Left forelimb (tissue), 1 donor: Measurements from ENCODE around the gene CTNNB1.

Experiments used
- DNase-seq: peaks from one replicate; pipeline ENCODE4 v3.0.0-alpha.2; 2018; ENCODE audit warnings: low spot score

CTNNB1 gene

GRCh38 chr3:41220906-41221677 lies 21.8 kb downstream of the CTNNB1 start:
- DNase-seq: no peak

GRCh38 chr3:41222012-41222411 lies 22.7 kb downstream of the CTNNB1 start:
- no peak for DNase-seq

- no peak for DNase-seq
Measured at GRCh38 chr3:41222501-41222900, 23.2 kb downstream of the CTNNB1 start.

GRCh38 chr3:41223078-41223477 lies 23.8 kb downstream of the CTNNB1 start:
- no peak for DNase-seq

- no peak for DNase-seq
Measured at GRCh38 chr3:41223691-41224090, 24.4 kb downstream of the CTNNB1 start.

- DNase-seq: no peak
Measured at GRCh38 chr3:41224120-41224806, 25.0 kb downstream of the CTNNB1 start.

GRCh38 chr3:41234823-41235721 lies 35.8 kb downstream of the CTNNB1 start:
- no peak for DNase-seq

GRCh38 chr3:41236228-41236627 lies 36.9 kb downstream of the CTNNB1 start:
- DNase-seq: no peak

- DNase-seq: no peak
Measured at GRCh38 chr3:41237907-41238306, 38.6 kb downstream of the CTNNB1 start.

GRCh38 chr3:41239587-41239986 lies 40.3 kb downstream of the CTNNB1 start:
- DNase-seq: no peak

- no peak for DNase-seq
Measured at GRCh38 chr3:41241161-41241560, 41.9 kb downstream of the CTNNB1 start.

- no peak for DNase-seq
Measured at GRCh38 chr3:41241800-41242571, 42.7 kb downstream of the CTNNB1 start.

GRCh38 chr3:41243183-41243582 lies 43.9 kb downstream of the CTNNB1 start:
- DNase-seq: no peak

- DNase-seq: no peak
Measured at GRCh38 chr3:41244620-41245336, 45.5 kb downstream of the CTNNB1 start.

GRCh38 chr3:41247055-41248004 lies 48.0 kb downstream of the CTNNB1 start:
- DNase-seq: no peak

- no peak for DNase-seq
Measured at GRCh38 chr3:41248525-41248924, 49.2 kb downstream of the CTNNB1 start.

- DNase-seq: no peak
Measured at GRCh38 chr3:41249318-41249717, 50.0 kb downstream of the CTNNB1 start.

- DNase-seq: no peak
Measured at GRCh38 chr3:41250825-41251224, 51.5 kb downstream of the CTNNB1 start.

GRCh38 chr3:41251593-41251992 lies 52.3 kb downstream of the CTNNB1 start:
- DNase-seq: no peak

- no peak for DNase-seq
Measured at GRCh38 chr3:41258239-41258800, 59.0 kb downstream of the CTNNB1 start.
